Putamen (tissue), 1 donor: Measurements from ENCODE around the gene C13orf46.

Experiments used
- DNase-seq: peaks from one replicate; pipeline ENCODE4 v3.0.0-alpha.2; 2016; ENCODE audit warnings: low spot score

C13orf46 gene

DNA sequence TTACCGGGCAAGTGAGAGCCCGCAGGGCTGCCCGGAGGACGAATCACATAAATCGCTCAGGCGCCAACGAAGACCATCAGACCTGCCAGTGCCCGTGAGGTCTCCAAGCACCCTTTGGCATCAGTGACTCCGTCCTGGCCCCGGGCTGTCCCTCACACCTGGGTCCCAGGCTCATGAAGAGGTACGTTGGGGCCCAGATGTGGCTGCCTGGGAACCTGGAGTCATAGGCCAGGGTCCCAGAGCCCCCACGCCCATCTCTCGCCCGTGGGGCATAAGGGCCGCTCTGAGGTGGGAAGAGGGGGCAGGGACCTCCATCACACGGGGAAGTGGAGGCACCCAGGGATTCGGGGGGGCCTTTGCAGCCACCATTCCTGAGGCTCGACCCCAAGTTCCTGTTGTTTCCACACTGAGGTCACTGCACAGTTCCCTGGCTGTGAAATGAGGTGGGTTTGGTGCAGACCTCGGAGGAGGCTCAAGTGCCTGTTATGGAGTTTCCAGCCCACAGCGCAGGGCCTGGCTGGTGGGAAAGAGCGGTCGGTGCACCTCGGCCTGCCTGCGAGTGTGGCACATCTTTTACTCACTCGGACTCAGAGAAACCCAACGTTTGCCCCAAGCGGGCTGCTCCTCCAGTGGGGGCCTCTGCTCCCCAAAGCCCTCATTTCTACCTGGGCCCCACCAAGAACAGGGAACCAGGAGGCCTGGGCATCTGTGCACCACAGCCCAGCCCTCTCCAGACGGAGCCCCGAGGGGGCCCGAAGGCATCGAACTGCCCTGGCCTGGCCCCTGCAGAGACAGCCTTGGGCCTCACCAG is 35.9 kb upstream of the C13orf46 start:
- no peak for DNase-seq

DNA sequence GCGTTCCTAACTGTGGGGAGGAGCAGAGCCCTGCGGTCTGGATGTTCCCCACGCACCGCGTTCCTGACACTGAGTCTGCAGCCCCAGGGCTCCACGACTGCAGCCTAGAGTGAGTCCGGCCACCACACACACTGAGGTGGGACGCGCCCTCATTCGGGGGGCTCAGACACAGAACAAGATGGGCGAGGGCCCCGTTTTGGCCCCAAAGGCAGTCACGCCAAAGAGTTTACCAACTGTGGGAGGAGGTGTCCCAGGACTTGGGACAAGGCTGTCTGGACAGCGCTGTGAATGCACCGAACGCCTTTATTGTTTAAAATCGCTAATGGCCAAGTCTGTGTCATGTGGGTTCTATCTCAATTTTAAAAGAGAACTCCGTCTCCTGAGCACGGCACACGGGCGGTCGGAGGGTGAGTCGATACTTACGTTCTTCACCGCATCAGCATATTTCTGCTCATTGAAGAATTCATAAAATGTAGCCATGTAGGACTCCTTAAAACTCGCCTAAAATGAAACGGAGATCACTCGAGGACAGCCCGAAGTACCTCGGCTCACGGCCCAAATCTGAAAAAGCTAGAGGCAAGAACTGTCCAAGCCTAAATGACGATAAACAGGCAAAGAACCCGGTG is 35.2 kb upstream of the C13orf46 start:
- no peak for DNase-seq

DNA sequence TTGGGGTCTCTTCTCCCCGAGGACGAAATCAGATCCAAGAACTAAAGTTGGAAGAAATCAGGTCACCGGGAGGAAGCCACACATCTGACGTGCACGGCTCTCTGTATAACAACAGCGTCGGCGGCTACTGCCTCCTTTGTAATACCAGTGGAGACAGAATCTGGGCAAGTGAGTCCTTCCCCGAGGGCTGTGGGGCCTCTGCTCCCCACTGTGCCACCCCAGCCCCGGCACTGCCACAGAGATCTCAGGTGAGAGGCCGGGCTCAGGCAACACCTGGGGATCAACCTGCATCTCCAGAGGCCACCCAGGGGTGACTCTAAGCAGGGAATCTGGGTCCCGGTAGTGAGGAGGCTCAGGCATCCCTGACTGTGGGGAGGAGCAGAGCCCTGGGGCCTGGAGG is 33.7 kb upstream of the C13orf46 start:
- no peak for DNase-seq

DNA sequence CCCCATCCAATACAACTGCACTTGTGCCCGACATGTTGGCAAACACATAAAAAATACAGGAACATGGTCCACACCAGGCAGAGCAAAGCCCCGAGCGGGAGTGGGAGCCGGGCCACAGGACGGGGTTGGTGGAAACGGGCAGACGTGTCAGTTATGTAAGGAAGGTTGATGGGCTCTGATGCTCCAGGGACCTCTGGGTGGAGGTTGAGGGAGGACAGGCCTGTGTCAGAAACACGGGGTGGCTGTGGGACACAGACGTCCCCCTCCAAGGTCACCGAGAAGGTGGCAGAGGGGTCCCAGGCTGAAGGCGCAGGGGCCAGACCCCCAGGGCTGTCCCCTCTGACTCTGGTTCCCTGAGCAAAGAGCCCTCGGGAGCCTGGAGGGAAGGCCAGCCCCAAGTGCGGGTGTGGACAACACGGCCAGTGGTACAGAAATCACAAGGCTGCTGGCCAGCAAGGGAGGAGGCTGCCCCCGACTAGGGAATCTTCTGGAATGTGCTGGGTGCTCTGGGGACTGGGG is 31.4 kb upstream of the C13orf46 start:
- DNase-seq = no peak

DNA sequence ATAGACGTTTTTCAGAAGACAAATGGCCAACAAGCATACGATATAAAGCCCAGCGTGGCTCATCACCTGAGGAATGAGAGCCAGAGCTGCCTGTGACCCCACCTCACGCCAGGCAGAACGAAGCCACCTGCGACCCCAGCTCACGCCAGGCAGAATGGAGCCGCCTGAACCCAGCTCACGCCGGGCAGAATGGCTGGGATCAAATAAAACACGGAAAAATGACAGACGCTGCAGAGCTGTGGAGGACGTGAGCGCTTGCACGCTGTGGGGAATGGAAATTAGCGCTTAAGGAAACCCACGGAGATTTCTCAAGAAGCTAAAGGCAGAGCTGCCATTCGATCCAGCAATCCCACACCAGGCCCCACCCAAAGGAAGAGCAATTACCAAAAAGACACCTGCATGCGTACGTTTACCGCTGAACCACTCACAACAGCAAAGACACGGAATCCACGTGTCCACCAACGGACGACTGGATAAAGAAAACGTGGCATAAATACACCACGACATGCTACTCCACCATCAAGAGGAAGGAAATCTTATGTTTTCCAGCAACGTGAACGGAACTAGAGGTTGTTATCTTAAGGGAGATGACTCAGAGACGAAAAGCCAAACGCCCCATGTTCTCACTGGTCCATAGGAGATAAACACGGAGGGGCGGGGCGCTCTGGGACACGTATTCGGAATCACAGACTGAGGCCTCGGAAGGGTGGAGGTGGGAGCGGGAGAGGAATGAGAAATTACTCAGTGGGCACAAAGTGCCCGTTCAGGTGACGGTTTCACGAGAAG is 30.7 kb upstream of the C13orf46 start:
- no peak for DNase-seq

DNA sequence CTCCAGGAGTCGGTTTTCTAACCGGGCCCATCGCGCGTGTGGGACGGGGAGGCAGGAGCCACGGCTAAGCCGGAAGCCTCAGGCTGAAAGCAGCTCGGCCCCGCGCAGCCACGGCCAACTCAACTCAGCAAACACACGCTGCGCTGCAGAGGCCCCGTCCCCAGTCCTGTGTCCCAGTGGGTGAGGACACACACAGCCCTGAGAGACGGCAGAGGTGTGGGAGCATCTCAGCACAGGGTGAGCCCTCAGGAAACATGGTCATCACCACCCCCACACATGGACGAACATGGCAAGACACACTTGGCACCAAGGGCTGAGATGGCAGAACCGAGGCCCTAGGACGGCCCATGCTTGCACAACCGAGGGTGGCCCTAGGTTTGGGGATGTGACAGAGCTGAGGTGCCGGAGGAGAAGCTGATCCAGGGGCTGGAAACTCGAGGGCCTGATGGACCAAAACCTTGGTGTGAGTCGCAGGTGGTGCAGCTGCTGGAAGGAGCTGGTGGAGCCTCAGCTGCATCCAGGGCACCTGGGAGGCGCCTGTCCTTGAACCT is 29.0 kb upstream of the C13orf46 start:
- DNase-seq = no peak

DNA sequence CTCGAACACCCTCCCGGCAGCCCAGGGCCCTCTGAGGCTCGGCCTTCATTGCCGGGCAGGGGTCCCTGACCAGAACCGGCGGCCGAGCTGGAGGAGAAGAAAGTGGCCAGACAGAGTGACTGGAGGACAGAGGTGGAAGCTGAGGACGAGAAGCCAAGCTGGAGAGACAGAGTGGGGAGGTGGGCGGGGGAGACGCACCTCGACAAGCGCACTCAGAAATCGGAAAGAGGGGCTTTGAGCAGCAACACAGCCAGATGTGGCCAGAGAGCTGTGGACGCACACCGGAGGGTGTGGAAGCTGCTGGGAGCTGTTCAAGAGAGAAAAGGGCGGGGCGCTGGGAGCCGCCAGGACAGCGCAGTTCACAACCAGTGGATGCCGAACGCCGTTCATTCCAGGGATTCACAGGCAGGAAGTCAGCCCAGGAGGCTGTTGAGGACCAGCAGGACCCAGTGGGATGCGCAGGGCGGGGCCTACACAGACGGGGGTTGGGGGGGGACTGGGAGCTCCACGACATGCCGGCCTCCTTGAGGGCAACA is 28.2 kb upstream of the C13orf46 start:
- no peak for DNase-seq

DNA sequence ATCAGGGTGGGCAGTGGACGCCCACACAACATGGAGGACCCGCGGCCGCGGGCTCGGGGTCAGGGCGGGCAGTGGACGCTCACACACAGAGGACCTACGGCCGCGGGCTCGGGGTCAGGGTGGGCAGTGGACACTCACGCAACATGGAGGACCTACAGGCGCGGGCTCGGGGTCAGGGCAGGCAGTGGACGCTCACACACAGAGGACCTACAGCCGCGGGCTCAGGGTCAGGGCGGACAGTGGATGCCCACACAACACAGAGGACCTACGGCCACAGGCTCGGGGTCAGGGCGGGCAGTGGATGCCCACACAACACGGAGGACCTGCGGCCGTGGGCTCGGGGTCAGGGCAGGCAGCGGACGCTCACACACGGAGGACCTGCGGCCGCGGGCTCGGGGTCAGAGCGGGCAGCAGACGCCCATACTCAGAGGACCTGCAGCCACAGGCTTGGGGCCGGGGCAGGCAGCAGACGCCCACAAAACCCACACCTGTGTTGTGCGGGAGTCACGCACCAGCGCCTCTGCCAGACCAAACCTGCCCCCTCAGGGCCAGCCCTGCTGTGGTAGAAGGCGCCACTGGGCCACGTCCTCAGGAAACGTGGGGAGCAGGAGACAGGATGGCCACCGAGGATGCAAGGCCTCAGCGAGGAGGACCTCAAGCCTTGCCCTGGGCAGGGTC is 27.6 kb upstream of the C13orf46 start:
- no peak for DNase-seq

DNA sequence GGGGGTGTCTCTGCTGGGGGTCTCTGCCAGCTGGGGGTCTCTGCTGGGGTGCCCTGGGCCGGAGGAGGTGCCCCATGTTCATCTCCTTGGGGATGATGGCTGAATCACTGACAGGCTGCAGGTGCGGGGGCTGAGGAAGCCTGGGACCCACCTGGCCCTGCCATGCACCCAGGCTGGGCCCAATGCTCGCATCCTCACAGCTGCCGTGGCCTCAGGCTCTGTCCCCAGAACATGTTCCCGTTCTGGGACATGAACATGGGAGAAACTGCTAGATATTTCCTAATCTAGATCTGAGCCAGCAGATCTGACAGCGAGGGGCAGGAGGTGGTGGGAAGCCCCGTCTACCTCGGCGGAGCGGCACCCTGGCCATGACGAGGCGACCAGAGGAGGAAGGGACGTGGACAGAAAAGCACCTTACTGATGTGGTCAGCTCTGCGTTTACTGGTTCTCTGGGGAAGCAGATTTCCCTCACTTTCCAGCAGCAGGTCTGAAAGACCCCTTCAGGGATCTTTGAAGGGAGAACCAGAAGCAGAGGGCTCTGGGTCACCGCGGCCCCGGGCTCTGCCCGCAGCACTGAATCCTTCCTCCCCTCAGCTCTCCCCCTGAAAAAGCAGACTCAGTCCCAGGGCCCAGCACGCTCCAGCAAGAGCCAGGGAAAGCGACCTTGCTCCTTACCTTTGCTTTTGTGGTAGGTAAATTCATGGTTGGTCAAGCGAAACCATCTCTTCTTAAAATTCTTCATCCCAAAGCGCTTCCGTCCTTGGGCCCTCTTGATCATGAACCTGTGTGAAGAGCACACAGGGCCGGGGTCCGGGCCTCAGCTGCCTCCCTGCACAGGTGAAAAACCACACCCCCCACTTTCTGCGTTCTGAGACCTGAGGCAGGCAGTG is 26.5 kb upstream of the C13orf46 start:
- no peak for DNase-seq

DNA sequence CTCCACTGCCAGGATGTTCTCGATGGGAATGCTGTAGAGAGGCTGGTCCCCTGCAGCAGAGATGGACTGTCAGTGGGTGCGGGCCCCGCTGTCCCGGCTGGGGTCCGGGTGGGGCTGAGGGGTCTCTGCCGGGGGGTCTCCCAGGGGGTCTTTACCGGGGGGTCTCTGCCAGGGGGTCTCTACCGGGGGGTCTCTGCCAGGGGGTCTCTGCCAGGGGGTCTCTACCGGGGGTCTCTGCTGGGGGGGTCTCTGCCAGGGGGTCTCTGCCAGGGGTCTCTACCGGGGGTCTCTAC is 25.7 kb upstream of the C13orf46 start:
- no peak for DNase-seq

DNA sequence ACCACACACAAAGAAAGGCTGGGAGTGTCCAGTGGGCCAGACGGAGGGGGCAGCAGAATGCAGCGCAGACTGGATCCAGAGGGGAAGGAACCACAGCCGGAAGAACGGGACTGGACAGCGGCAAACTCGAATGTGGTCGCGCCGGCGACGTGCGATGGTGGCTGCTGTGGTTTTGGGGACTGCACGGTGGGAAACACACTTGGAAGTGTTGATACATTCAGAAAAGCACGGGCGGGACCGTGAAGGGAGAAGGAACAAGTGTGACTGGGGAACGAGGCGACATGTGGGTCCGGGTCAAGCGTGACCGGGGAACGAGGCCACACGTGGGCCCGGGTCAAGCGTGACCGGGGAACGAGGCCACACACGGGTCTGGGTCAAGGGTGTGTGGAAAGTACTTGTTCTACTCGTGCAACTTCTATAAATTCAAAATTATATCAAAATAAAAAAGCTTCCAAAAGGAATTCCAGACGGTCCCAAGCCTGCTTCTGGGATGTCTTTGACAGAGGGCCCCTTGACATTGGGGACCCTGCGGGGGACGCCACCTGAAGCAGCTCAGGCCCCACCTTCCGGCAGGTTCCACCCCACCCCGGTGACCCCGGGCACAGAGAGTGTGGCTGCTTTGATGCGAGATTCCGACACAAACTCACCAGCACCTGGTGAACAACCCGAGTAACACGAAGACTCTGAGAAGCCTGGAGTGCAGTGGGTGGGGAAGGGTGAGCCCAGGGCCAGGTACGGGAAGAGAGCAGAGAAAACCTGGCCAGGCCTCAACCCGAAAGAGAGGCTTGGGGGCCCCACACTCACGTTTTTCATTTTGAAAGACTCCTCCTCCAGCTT is 25.1 kb upstream of the C13orf46 start:
- DNase-seq = no peak

DNA sequence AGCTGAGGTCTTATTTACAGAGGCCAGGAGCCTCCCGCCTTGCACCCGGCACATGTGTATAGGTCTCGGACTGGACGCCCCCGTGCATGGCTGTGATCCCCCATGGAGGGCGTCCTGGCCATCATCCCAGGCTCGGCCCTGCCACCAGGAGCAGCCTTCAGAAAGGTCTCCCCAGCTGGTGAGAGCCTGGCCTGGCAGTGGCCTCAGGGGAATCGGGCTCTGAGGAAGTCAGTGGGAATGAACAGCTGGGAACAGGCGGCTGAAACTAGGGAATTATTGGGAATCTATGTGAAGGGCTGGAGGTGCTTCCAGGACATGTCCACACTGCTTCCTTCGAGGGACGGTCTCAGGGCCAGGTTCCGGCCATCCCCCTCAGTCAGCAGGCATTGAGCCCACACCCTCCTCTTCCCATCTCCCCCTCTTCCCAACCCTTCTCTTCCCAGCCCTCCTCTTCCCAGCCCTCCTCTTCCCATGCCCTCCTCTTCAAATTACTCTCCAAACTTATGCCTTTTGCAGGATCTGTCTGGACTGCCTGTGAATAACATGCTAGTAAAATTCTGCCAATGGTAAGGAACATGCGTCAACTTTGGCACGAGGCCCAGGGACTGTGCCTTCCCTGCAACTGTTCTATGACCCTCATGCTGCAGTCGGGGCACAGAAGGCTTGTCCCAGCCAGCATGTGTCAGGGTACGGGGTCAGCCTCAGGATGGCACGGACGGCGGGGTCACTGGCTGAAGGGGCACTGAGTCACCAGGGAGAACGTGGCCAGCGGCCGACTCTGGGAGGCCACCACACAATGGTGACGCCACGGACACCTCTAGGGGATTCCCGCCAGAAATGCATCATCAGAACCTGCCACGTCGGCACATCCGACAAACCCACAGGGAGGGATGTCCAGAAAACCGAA is 24.2 kb upstream of the C13orf46 start:
- DNase-seq = no peak

DNA sequence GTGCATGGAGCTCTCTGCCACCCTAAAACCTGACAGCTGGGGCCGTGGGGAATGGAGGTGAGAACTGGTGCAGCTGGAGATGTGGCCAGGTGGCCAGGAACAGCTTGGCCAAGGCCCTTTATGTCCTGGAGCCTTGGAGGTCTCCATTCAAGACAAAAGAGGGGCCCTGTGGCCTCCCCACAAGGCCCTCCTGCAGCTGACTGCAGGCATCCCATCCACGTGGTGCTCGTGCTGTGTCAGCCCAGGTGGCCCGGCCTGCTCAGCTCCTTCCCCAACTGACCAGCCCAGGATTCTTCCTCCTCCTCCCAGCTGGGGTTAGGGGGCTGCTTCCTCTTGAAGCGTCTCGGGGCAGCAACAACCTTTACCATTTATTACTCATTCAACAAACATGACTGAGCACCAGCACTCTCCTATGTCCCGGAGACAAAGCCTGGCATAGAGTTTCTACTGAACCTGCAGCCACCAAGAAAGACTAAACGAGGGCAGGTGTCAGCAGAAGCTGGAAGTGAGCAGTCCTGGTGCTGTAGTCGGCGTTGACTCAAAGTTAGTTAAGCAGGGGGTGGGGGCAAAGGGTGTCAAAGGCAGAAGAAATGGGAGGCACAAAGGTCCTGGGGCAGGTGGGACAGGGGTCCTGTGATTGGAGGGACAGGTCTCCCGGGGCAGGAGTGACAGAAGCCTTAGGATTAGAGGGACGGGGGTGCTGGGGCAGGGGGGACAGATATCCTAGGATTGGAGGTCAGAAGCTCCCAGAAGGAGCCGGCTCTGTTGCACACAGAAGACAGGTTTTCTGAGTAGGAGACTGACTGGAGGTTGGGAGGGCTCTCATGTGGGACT is 23.3 kb upstream of the C13orf46 start:
- no peak for DNase-seq

DNA sequence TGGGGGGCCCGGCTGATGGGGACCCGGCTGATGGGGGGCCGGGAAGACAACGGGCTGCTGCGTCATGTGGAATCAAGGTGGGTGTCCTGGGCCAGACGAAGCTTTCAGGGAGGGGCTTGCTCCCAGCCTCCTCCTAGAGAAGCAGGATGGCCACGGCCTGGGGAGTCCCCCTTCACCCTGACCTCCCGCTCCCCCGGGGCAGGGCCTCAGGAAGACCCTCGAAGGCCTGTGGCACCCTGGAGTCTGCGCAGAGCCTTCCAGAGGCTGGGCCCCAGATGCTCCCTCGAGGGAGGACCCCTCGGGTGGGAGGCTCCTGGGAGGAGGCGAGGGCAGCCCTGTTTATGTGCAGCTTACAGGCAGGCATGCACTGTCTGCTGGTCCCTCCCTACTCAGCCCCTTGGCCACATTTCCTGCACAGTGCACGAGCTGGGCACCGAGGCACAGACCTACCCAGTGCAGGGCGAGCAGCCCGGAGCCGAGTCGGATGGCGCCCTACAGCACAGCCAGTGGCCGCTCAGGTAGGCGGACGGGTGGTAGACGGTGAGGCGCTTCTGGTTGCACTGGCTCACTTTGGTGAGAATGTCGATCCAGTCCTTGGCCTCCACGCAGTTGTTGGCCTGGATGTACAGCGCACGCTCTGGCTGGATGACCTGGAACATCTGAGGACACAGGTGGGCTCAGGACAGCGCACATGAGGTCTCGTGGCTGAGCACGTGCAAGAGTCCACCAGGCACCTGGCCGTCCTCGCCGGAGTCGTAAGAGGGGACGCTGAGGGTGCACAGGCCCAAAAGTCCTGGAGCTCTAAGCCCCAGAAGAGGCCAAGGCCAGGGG is 22.4 kb upstream of the C13orf46 start:
- DNase-seq = no peak

DNA sequence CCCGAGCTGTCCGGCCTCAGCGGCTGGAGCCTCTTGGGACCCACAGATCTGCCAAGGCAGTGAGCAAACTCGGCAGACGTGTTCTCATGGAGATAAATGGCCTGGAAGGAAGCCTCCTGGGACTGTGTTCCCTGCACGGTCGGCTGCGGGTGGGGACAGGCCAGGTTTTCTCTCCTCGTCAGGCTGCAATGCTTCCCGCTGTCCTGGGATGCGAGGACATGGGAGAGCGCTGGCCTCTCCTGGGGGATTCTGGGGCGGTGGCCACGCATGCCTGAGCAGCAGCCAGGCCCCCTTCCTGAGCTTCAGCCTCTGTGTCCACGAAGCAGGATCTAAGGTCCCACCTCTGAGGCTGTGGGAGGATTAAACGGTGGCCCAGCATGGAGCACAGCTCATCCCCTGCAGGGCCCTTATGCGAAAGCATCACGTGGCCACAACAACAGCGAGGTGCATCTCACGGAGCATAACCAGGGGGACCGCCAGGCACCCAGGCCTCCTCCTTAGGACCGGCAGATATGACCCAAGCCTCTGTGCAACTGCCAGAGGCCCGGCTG is 21.2 kb upstream of the C13orf46 start:
- no peak for DNase-seq

DNA sequence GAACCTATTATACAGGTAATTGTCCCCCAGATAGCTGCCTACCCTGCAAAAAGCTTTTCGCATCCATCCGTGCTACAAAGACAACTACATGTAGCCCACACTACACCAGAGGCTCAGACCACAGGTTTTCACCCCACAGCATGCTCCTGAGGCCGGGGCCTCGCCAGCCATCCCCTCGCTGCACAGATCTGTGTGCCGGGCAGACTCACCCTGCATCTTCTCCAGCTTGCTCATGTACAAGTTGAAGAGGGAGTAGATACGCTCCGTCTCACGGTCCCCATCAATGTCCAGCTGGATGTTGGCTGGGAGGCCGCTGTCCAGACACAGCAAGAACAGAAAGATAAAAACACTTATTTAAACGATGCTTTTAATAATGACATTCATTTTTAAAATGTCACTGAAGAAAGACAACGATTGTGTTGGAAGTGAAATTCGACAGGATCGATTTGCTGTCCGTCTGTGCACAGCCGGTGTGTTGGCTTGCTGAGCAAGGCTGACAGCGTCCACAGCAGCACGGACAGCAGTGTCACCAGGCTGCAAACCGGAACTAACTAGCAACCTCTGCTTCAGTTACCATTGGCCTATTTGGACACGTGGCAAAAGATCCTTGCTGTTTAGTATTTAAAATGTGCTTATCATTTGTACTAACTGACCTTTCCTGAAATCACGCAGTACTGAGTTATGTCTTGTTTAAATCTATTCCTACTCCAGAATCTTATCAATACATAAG is 18.6 kb upstream of the C13orf46 start:
- no peak for DNase-seq
